Measurements from ENCODE around the gene KCNC1. TPM values are rescaled to one million over a fixed set of nuclear protein-coding genes. Genes with fewer than 3 reads are reported as not detected.
A peak's percentile ranks its signal among the peaks of the same experiment; 100 is the strongest.

Gene KCNC1
- not detected for total RNA-seq (ENCODE audit: unreplicated experiment)
- long read RNA-seq = 0 reads

DNA sequence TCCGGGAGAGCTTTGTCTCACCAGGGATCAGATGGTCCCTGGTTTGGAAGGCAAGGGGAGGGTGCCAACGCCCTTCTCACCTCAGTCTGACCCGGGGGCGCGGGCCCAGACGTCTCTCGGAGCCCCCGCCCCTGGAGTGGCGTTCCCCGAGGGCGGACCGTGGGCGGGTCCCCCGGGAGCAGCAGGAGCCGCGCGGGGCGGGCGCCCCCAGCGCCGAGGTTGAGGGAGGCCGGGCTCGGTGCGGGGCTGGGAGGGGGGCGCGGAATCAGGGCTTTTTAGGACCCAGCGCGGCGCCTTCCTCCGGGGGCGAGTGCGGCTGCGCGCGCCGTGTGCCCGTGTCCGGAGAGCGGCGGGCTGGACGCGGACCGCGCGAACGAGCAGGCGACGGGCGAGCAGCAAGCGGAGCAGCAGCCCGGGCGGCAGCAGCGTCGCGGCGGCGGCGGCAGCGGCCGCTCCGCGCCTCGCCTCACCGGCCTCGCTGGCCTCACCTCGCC is at the start of gene KCNC1:
Gene KCNC1, plus strand, starts transcription at position 364 of the 494 bp plus-strand sequence. CDS start 1,222 bp downstream, outside the sequence.
- H3K4me1 Mint-ChIP-seq (ENCODE audit: unreplicated experiment) = peaks cover 3% of the 10 kb centered on the region
- peak; percentile 44 for DNase-seq (ENCODE audit: low spot score)
- peak within 1 kb of the TSS; percentile 88 for H3K4me3 Mint-ChIP-seq (ENCODE audit: unreplicated experiment)
- peaks cover 20% of the 10 kb centered on the region for H3K27me3 Mint-ChIP-seq (ENCODE audit: unreplicated experiment)
- no peaks in the 10 kb centered on the region for H3K9me3 Mint-ChIP-seq (ENCODE audit: unreplicated experiment)
- TF ChIP-seq, protein P1, sequence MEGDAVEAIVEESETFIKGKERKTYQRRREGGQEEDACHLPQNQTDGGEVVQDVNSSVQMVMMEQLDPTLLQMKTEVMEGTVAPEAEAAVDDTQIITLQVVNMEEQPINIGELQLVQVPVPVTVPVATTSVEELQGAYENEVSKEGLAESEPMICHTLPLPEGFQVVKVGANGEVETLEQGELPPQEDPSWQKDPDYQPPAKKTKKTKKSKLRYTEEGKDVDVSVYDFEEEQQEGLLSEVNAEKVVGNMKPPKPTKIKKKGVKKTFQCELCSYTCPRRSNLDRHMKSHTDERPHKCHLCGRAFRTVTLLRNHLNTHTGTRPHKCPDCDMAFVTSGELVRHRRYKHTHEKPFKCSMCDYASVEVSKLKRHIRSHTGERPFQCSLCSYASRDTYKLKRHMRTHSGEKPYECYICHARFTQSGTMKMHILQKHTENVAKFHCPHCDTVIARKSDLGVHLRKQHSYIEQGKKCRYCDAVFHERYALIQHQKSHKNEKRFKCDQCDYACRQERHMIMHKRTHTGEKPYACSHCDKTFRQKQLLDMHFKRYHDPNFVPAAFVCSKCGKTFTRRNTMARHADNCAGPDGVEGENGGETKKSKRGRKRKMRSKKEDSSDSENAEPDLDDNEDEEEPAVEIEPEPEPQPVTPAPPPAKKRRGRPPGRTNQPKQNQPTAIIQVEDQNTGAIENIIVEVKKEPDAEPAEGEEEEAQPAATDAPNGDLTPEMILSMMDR (IDR thresholded peaks at IDR 0.05; ENCODE audit: unreplicated experiment) = no peak
- H3K36me3 Mint-ChIP-seq (ENCODE audit: low read depth, unreplicated experiment) = peaks cover 4% of the 10 kb centered on the region
- H3K27ac Mint-ChIP-seq (ENCODE audit: unreplicated experiment) = peak within 1 kb of the TSS; percentile 42

DNA sequence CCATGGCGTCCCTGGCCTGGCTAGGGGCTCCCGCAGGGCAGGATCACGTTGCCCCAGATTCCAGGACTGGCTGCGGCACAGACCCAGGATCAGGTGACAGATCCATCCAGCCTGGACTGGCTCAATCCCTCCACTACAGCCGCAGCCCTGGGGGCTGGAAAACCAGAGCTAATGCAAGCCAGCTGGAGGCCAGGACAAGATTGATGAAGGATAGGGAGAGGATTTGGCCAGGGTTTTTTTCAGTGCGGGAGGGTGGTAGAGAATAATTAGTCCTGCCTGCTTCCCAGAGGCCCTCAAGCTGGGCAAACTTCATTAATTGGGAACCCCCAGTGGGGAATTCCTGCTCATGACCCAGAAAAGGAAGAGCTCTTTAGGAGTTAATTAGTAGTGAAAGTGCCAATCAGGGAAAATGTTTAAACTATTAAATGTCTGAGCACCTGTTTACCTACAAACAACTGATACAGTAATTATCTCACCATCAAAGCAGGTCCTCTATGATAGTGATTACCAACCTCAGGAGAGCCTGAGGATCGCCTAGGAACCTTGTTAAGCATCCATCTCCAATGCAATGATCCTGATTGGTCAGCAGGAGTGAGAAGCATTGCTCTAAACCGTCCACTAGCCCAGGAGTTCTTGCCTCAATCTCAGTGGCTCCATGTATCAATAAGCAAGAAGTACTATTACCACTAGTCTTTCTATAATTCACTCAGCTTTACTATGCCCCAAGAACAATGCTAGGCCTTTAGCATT is 48.2 kb upstream of the KCNC1 start:
- no peak for DNase-seq (ENCODE audit: low spot score)
- TF ChIP-seq, protein P1 (IDR thresholded peaks at IDR 0.05; ENCODE audit: unreplicated experiment) = no peak
- H3K27ac Mint-ChIP-seq (ENCODE audit: unreplicated experiment) = no peak overlapping the region
- no peak overlapping the region for H3K4me3 Mint-ChIP-seq (ENCODE audit: unreplicated experiment)
- no peaks in the 10 kb centered on the region for H3K9me3 Mint-ChIP-seq (ENCODE audit: unreplicated experiment)
- no peaks in the 10 kb centered on the region for H3K4me1 Mint-ChIP-seq (ENCODE audit: unreplicated experiment)
- peaks cover 3% of the 10 kb centered on the region for H3K27me3 Mint-ChIP-seq (ENCODE audit: unreplicated experiment)
- no peaks in the 10 kb centered on the region for H3K36me3 Mint-ChIP-seq (ENCODE audit: low read depth, unreplicated experiment)

DNA sequence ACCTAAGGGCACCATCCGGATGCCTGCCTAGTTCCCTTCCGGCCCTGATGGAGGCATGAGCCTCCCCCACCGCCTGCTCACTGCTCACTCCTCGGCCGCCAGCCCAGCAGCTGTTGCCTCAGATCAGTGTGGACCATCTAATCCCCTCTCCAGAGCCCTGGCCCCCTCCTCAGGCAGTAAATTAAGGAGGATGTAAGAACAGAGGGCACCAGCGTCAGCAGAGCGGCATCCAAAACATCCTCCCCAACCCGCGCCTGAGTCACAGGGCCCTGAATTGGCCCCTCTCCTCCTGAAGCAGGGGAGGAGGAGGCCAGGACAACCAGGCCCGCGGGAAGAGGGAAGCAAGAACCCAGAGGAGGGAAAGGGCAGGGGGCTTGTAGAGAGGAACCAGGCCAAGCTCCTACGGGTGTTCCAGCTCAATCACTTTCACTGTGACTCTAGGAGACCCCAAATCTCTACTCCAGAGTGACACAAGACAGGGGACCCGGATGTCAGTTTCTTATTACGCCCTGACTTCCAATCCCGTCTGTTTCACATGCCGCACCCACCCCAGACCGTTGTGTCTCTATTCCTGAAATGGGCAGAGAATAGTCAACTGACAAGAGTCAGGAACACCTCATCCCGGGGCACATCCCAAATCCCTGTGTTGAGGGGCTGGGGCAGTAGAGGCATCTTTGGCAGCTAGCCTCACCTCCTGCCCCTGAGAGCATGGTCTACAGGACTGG is 46.5 kb upstream of the KCNC1 start:
- Mint-ChIP-seq H3K36me3 (ENCODE audit: low read depth, unreplicated experiment) (no peaks in the 10 kb centered on the region), H3K4me3 (ENCODE audit: unreplicated experiment) (no peak overlapping the region), H3K4me1 (ENCODE audit: unreplicated experiment) (no peaks in the 10 kb centered on the region), H3K27ac (ENCODE audit: unreplicated experiment) (no peak overlapping the region), H3K9me3 (ENCODE audit: unreplicated experiment) (no peaks in the 10 kb centered on the region), H3K27me3 (ENCODE audit: unreplicated experiment) (peaks cover 3% of the 10 kb centered on the region)
- no peak for DNase-seq (ENCODE audit: low spot score)
- TF ChIP-seq, protein P1 (IDR thresholded peaks at IDR 0.05; ENCODE audit: unreplicated experiment) = no peak

DNA sequence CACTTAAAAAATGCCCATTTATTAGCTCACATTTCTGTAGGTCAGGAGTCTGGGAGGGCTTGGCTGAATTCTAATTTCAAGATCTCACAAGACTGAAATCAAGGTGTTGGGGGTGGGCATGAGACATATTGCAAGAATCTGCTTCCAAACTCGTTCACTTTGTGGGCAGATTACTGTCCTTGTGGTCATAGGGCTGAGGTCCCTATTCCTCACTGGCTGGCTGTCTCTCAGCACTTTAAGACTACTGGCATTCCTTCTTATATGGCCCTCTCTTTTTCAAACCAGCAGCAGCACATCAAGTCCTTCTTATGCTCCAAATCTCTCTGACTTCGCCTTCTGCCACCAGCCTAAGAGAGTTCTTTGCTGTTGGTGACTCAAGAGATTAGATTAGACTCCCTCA is 43.0 kb upstream of the KCNC1 start:
- H3K27ac Mint-ChIP-seq (ENCODE audit: unreplicated experiment) = no peak overlapping the region
- peaks cover 5% of the 10 kb centered on the region for H3K4me1 Mint-ChIP-seq (ENCODE audit: unreplicated experiment)
- no peak for DNase-seq (ENCODE audit: low spot score)
- no peak overlapping the region for H3K4me3 Mint-ChIP-seq (ENCODE audit: unreplicated experiment)
- no peaks in the 10 kb centered on the region for H3K9me3 Mint-ChIP-seq (ENCODE audit: unreplicated experiment)
- H3K27me3 Mint-ChIP-seq (ENCODE audit: unreplicated experiment) = peaks cover 8% of the 10 kb centered on the region
- H3K36me3 Mint-ChIP-seq (ENCODE audit: low read depth, unreplicated experiment) = peaks cover 3% of the 10 kb centered on the region
- TF ChIP-seq, protein P1 (IDR thresholded peaks at IDR 0.05; ENCODE audit: unreplicated experiment) = no peak

Data from endothelial cell (in vitro differentiated cells).